Measurements from ENCODE around the gene TCF3. TPM values are rescaled to one million over a fixed set of nuclear protein-coding genes. Genes with fewer than 3 reads are reported as not detected.
A peak's percentile ranks its signal among the peaks of the same experiment; 100 is the strongest.

TCF3 gene
- total RNA-seq, 2 donors from 2014 or later = 18.5 to 28.7 TPM

GRCh38 chr19:1577929-1578618 lies 74.3 kb downstream of the TCF3 start:
- Histone ChIP-seq H3K36me3 (peaks cover 45% of the 10 kb centered on the region), H3K27ac (peak overlapping the region in 1 of 2 donors; percentile 26), H3K27me3 (no peaks in the 10 kb centered on the region), H3K9me3 (no peaks in the 10 kb centered on the region), H3K4me3 (no peak overlapping the region), H3K4me1 (peaks cover 0 to 9% of the 10 kb centered on the region in 2 donors)
- DNase-seq (ENCODE audit: low spot score) = no peak
- no peak for TF ChIP-seq CTCF (IDR thresholded peaks at IDR 0.05)

- no peak for DNase-seq (ENCODE audit: low spot score)
- H3K4me3 ChIP-seq = no peak overlapping the region
- peaks cover 0 to 9% of the 10 kb centered on the region in 2 donors for H3K4me1 ChIP-seq
- peaks cover 41% of the 10 kb centered on the region for H3K36me3 ChIP-seq
- TF ChIP-seq CTCF (IDR thresholded peaks at IDR 0.05) = no peak
- H3K9me3 ChIP-seq = no peaks in the 10 kb centered on the region
- H3K27ac ChIP-seq = peak overlapping the region in 1 of 2 donors; percentile 26
- H3K27me3 ChIP-seq = no peaks in the 10 kb centered on the region
Measured at GRCh38 chr19:1577090-1577928, 75.1 kb downstream of the TCF3 start.

GRCh38 chr19:1576242-1577089 lies 75.9 kb downstream of the TCF3 start:
- H3K36me3 ChIP-seq = peaks cover 36% of the 10 kb centered on the region
- no peaks in the 10 kb centered on the region for H3K27me3 ChIP-seq
- H3K27ac ChIP-seq = no peak overlapping the region
- TF ChIP-seq CTCF (IDR thresholded peaks at IDR 0.05) = no peak
- no peak for DNase-seq (ENCODE audit: low spot score)
- no peaks in the 10 kb centered on the region for H3K9me3 ChIP-seq
- H3K4me1 ChIP-seq = peaks cover 0 to 9% of the 10 kb centered on the region in 2 donors
- no peak overlapping the region for H3K4me3 ChIP-seq

- no peak overlapping the region for H3K4me3 ChIP-seq
- TF ChIP-seq CTCF (IDR thresholded peaks at IDR 0.05) = no peak
- peaks cover 27% of the 10 kb centered on the region for H3K36me3 ChIP-seq
- no peaks in the 10 kb centered on the region for H3K27me3 ChIP-seq
- no peak for DNase-seq (ENCODE audit: low spot score)
- no peak overlapping the region for H3K27ac ChIP-seq
- no peaks in the 10 kb centered on the region for H3K9me3 ChIP-seq
- peaks cover 0 to 9% of the 10 kb centered on the region in 2 donors for H3K4me1 ChIP-seq
Measured at GRCh38 chr19:1575323-1576241, 76.8 kb downstream of the TCF3 start.

Data from right atrium auricular region (tissue), 2 donors.